Measurements from ENCODE around the gene TRAK1. TPM values are rescaled to one million over a fixed set of nuclear protein-coding genes. Genes with fewer than 3 reads are reported as not detected.

Gene TRAK1
- polyA plus RNA-seq, 1 donor (not counting 4 experiments of a cell fraction or from before 2014, with no cell fraction given), result 58.2 TPM

DNA sequence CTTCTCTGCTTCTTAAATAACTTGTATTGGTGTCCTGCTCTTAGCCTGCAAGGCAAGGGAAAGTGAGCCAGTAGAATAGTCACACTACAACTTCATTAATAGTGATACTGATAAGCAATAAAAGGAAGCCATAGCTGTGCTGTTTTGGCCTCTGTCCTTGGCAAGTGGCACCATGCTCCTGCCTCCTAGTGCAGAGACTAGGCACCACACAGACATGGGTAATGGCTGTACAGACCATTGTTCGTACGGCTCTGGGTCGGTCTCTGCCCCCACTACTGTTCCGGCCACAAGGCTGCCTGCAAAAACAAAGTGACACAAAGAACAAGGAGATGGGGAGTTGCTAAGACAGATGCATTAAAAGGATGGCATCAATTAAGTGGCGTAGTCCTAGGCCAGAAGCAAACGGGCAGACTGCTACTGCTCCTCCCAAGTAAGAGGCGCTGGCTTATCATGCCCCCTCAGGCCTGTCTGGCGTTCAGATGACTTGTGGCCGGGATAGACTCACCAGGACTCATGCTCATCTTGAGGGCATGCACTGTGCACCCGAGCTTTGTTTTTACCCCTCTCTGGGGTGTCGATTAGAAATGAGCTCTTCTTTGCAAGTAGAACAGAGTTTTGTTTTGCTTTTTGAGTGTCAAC lies 75.6 kb downstream of the TRAK1 start:
- Histone ChIP-seq H2AFZ (ENCODE audit: control insufficient read depth, low read length) (no peak overlapping the region), H3K79me2 (ENCODE audit: control insufficient read depth, insufficient read depth, low read length) (peaks cover 85% of the 10 kb centered on the region), H3K9me1 (ENCODE audit: control insufficient read depth, extremely low read depth, insufficient read depth, low read length) (peaks cover 12% of the 10 kb centered on the region), H3K27ac (ENCODE audit: control insufficient read depth, insufficient read depth, low read length) (no peak overlapping the region), H3K4me2 (ENCODE audit: control insufficient read depth, extremely low read depth, insufficient read depth, low read depth, low read length) (no peak overlapping the region), H3K9ac (ENCODE audit: control insufficient read depth, extremely low read depth, insufficient read depth, low read length) (no peak overlapping the region), H4K20me1 (ENCODE audit: control insufficient read depth, extremely low read depth, insufficient read depth, low read length) (peaks cover 8% of the 10 kb centered on the region), H3K27me3 (ENCODE audit: control insufficient read depth, extremely low read depth, insufficient read depth, low read length) (no peaks in the 10 kb centered on the region), H3K4me1 (ENCODE audit: control insufficient read depth, extremely low read depth, insufficient read depth, low read length) (no peaks in the 10 kb centered on the region), H3K36me3 (ENCODE audit: control insufficient read depth in 2 of 2, extremely low read depth in 1 of 2, insufficient read depth in 2 of 2, low read length in 2 of 2) (peaks cover 0 to 9% of the 10 kb centered on the region in 2 experiments), H3K4me3 (ENCODE audit: control insufficient read depth in 2 of 3, extremely low read depth in 1 of 3, insufficient read depth in 2 of 3, low read depth in 1 of 3, low read length in 3 of 3) (no peak overlapping the region), H3K9me3 (ENCODE audit: control insufficient read depth, low read depth, low read length) (no peaks in the 10 kb centered on the region)
- dilution Hi-C loops (cut with MboI; ENCODE audit: extremely low pct_ligation_motif_present, low sequenced_read_pairs), result no loop called here
- no peak for DNase-seq (ENCODE audit: low read depth, low spot score)
- FAIRE-seq, result no peak
- TF ChIP-seq EZH2 (IDR thresholded peaks at IDR 0.05; ENCODE audit: low read length), result no peak
- TF ChIP-seq, protein P1, sequence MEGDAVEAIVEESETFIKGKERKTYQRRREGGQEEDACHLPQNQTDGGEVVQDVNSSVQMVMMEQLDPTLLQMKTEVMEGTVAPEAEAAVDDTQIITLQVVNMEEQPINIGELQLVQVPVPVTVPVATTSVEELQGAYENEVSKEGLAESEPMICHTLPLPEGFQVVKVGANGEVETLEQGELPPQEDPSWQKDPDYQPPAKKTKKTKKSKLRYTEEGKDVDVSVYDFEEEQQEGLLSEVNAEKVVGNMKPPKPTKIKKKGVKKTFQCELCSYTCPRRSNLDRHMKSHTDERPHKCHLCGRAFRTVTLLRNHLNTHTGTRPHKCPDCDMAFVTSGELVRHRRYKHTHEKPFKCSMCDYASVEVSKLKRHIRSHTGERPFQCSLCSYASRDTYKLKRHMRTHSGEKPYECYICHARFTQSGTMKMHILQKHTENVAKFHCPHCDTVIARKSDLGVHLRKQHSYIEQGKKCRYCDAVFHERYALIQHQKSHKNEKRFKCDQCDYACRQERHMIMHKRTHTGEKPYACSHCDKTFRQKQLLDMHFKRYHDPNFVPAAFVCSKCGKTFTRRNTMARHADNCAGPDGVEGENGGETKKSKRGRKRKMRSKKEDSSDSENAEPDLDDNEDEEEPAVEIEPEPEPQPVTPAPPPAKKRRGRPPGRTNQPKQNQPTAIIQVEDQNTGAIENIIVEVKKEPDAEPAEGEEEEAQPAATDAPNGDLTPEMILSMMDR (optimal IDR thresholded peaks at IDR 0.05 in 1 of 3, IDR thresholded peaks at IDR 0.05 in 1 of 3, conservative IDR thresholded peaks at IDR 0.05 in 1 of 3; ENCODE audit: extremely low read depth in 1 of 3, insufficient read depth in 2 of 3, low read length in 3 of 3), result no peak

DNA sequence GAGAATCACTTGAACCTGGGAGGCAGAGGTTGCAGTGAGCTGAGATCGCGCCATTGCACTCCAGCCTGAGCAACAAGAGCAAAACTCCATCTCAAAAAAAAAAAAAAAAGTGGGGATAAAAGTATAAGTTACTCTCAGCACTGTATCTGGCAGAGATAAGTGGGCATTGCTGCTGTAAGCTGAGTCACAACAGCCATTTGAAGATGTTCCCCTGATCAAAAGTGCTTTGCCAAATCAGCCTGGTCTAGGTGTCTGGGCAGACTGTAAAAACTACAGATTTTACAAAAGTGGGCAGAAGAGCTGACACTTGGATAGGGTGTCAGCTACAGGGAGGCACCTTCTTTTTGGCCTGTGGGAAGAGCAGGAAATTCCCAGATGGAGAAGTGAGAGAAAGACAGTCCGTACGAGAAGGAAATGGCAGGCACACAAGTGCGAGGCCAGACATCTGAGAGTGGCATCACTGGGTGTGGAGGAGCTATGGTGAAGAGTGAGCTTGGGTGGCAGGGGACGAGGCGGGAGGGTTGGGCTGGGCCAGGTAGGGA lies 78.5 kb downstream of the TRAK1 start:
- H3K4me3 ChIP-seq (ENCODE audit: control insufficient read depth in 2 of 3, extremely low read depth in 1 of 3, insufficient read depth in 2 of 3, low read depth in 1 of 3, low read length in 3 of 3), result no peak overlapping the region
- no peak for TF ChIP-seq EZH2 (IDR thresholded peaks at IDR 0.05; ENCODE audit: low read length)
- TF ChIP-seq, protein P1 (optimal IDR thresholded peaks at IDR 0.05 in 1 of 3, IDR thresholded peaks at IDR 0.05 in 1 of 3, conservative IDR thresholded peaks at IDR 0.05 in 1 of 3; ENCODE audit: extremely low read depth in 1 of 3, insufficient read depth in 2 of 3, low read length in 3 of 3), result no peak
- DNase-seq (ENCODE audit: low read depth, low spot score), result no peak
- no peak overlapping the region for H2AFZ ChIP-seq (ENCODE audit: control insufficient read depth, low read length)
- no peak for FAIRE-seq
- no peaks in the 10 kb centered on the region for H3K27me3 ChIP-seq (ENCODE audit: control insufficient read depth, extremely low read depth, insufficient read depth, low read length)
- H3K9me1 ChIP-seq (ENCODE audit: control insufficient read depth, extremely low read depth, insufficient read depth, low read length), result peaks cover 15% of the 10 kb centered on the region
- H3K4me1 ChIP-seq (ENCODE audit: control insufficient read depth, extremely low read depth, insufficient read depth, low read length), result no peaks in the 10 kb centered on the region
- peaks cover 7% of the 10 kb centered on the region for H4K20me1 ChIP-seq (ENCODE audit: control insufficient read depth, extremely low read depth, insufficient read depth, low read length)
- H3K4me2 ChIP-seq (ENCODE audit: control insufficient read depth, extremely low read depth, insufficient read depth, low read depth, low read length), result no peak overlapping the region
- no peaks in the 10 kb centered on the region for H3K9me3 ChIP-seq (ENCODE audit: control insufficient read depth, low read depth, low read length)
- dilution Hi-C loops (cut with MboI; ENCODE audit: extremely low pct_ligation_motif_present, low sequenced_read_pairs), result no loop called here
- H3K9ac ChIP-seq (ENCODE audit: control insufficient read depth, extremely low read depth, insufficient read depth, low read length), result no peak overlapping the region
- H3K79me2 ChIP-seq (ENCODE audit: control insufficient read depth, insufficient read depth, low read length), result peaks cover 86% of the 10 kb centered on the region
- no peak overlapping the region for H3K27ac ChIP-seq (ENCODE audit: control insufficient read depth, insufficient read depth, low read length)
- peaks cover 2 to 10% of the 10 kb centered on the region in 2 experiments for H3K36me3 ChIP-seq (ENCODE audit: control insufficient read depth in 2 of 2, extremely low read depth in 1 of 2, insufficient read depth in 2 of 2, low read length in 2 of 2)
